Measurements from ENCODE around the gene SLC35F6.

DNA sequence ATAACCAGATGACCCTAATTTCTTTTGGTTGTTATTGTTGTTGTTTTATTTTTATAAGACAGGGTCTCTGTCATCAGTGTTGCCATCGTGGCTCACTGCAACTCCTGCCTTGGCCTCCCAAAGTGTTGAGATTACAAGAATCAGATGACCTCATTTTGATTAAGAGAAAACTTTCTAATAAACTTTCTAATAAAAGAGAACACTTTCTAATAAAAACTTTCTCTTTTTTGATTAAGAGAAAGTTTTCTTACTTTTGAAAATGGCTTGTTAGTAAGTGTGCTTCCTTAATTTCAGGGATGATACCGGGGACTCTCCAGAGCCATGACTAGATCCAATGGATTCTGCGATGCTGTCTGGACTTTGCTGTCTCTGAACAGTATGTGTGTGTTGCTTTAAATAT lies 29.4 kb downstream of the SLC35F6 start:
- TF ChIP-seq POLR2A (IDR thresholded peaks at IDR 0.05): no peak
- TF ChIP-seq, protein P1, sequence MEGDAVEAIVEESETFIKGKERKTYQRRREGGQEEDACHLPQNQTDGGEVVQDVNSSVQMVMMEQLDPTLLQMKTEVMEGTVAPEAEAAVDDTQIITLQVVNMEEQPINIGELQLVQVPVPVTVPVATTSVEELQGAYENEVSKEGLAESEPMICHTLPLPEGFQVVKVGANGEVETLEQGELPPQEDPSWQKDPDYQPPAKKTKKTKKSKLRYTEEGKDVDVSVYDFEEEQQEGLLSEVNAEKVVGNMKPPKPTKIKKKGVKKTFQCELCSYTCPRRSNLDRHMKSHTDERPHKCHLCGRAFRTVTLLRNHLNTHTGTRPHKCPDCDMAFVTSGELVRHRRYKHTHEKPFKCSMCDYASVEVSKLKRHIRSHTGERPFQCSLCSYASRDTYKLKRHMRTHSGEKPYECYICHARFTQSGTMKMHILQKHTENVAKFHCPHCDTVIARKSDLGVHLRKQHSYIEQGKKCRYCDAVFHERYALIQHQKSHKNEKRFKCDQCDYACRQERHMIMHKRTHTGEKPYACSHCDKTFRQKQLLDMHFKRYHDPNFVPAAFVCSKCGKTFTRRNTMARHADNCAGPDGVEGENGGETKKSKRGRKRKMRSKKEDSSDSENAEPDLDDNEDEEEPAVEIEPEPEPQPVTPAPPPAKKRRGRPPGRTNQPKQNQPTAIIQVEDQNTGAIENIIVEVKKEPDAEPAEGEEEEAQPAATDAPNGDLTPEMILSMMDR (IDR thresholded peaks at IDR 0.05): no peak
- TF ChIP-seq POLR2AphosphoS5 (IDR thresholded peaks at IDR 0.05): no peak
